ENCODE measurements around the gene ANKRD13D.
"Not testable (repeated sequence)": the region's sequence is repeated elsewhere in the genome, so short reads cannot be mapped to it uniquely, and the experiment has no call there.

DNA sequence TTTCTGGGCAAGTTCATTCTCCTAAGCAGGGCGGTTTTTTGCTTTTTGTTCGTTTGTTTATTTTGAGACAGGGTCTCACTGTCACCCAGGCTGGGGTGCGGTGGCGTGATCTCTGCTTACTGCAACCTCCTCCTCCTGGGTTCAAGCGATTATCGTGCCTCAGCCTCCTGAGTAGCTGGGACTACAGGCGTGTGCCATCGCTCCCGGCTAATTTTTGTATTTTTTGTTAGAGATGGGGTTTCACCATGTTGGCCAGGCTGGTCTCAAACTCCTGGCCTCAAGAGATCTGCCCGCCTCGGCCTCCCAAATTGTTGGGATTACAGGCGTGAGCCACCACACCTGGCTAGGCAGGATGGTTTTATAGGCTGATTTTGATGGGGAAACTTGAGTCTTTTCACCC, 29.8 kb downstream of the ANKRD13D start:
- TF ChIP-seq POLR2A (IDR thresholded peaks at IDR 0.05), result not testable (repeated sequence)
- TF ChIP-seq, protein P1, sequence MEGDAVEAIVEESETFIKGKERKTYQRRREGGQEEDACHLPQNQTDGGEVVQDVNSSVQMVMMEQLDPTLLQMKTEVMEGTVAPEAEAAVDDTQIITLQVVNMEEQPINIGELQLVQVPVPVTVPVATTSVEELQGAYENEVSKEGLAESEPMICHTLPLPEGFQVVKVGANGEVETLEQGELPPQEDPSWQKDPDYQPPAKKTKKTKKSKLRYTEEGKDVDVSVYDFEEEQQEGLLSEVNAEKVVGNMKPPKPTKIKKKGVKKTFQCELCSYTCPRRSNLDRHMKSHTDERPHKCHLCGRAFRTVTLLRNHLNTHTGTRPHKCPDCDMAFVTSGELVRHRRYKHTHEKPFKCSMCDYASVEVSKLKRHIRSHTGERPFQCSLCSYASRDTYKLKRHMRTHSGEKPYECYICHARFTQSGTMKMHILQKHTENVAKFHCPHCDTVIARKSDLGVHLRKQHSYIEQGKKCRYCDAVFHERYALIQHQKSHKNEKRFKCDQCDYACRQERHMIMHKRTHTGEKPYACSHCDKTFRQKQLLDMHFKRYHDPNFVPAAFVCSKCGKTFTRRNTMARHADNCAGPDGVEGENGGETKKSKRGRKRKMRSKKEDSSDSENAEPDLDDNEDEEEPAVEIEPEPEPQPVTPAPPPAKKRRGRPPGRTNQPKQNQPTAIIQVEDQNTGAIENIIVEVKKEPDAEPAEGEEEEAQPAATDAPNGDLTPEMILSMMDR (IDR thresholded peaks at IDR 0.05), result not testable (repeated sequence)
